Right cardiac atrium (tissue), 5 donors: ENCODE results near the gene JPH2. TPM values are rescaled to one million over a fixed set of nuclear protein-coding genes. Genes with fewer than 3 reads are reported as not detected.
A peak's percentile ranks its signal among the peaks of the same experiment; 100 is the strongest.
"Not testable (repeated sequence)": the region's sequence is repeated elsewhere in the genome, so short reads cannot be mapped to it uniquely, and the experiment has no call there.

ENCODE experiments used
- ATAC-seq, 2 donors: fragments of 200-7000 bp; cut with Tn5 transposase; one replicate each; pipeline versions ENCODE4 v1.8.0 to v1.9.1; 2020; ENCODE audit warnings: moderate library complexity in 2 of 2, mild to moderate bottlenecking in 1 of 2
- DNase-seq, 3 donors: peaks; one replicate each; pipeline ENCODE4 v3.0.0-alpha.2; 2020
- H3K27ac ChIP-seq: one replicate; pipeline ENCODE4 v1.5.1; 2013; ENCODE audit warnings: mild to moderate bottlenecking, low read length, control low read depth, moderate library complexity
- H3K27me3 ChIP-seq: one replicate; pipeline ENCODE4 v1.6.1; 2013; ENCODE audit not compliant: control insufficient read depth, insufficient read depth
- H3K4me1 ChIP-seq: one replicate; pipeline ENCODE4 v1.6.1; 2013; ENCODE audit warnings: low read length; ENCODE audit not compliant: control insufficient read depth, insufficient read depth
- H3K4me3 ChIP-seq: one replicate; pipeline ENCODE4 v1.5.1; 2013; ENCODE audit warnings: low read length, control low read depth
- H3K9me3 ChIP-seq: one replicate; pipeline ENCODE4 v1.6.1; 2013; ENCODE audit warnings: low read length; ENCODE audit not compliant: control insufficient read depth
- WGBS: extraction: QIAGEN DNeasy Blood & Tissue Kit; methylation state at CpG from one replicate; pipeline ENCODE4 v1.1.7; 2013; 5-methylcytosine and 5-hydroxymethylcytosine counted together
- intact Hi-C, 4 donors: fragments of 100-400 bp; cut with DNase I; formaldehyde crosslinking; loops; one replicate each; pipeline versions ENCODE4 v1.11.0 to v1.14.0; 2022 to 2023
- polyA plus RNA-seq: library from polyadenylated mRNA; stranded (reverse); fragments of 200-250 nt; gene quantifications from one replicate; pipeline ENCODE4 v1.2.3, GENCODE V29; 2013
- total RNA-seq, 4 donors: library from RNA; stranded (reverse); fragmentation: NEBNext Ultra II Directional; extraction: Animal tissue kit (Norgen Biotek cat#: 25700); gene quantifications; one replicate each; pipeline ENCODE4 v1.2.1, GENCODE V29; 2021
- donor health status: healthy with polysubstance abuse.
- donor health status: DM: no; HTN: yes; CAD: no.
- donor health status: DM: no; HTN: no; CAD: no.
- donor health status: DM: no; HTN: yes; CAD: no; lungs with severe emphysema.
- donor health status: DM: yes; HTN: yes; CAD: no.

Gene JPH2
- total and polyA plus RNA-seq, 5 donors: 78.2 to 117 (median 106) TPM

DNA sequence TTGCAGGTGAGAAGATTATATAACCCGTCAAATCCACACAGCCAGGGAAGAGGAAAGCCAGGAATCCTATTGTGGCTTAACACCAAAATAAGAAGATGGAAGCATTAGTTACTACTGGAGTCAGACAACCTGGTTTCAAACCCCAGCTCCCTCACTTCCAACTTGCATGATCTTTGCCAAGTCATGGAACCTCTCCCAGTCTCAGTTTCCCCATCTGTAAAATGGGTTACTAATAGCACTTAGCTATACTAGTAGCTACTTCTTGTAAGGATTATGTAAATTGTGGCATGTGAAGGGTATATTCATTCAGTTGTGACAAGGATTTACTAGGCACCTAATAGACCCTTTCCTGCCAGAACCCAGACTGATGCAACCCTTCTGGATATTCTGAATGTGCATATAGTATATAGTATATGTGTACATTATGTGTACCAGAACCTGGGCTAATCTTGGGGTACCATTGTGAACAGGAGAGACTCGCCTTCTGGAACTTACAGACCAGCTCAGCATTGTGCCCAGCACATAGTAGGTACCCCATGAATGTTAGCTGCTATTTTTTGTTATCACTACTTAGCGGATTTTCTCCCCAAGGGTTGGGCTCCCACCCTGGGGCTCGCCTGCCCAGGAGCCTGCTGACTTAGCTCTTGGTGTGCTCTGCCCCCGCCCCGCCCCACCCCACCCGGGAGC, 50.3 kb downstream of the JPH2 start:
- intact Hi-C loops: loop anchor here in 1 of 4 donors (5.0 kb wide), 1 partner anchor 46 kb away; no protein-coding TSS in a partner anchor
- H3K9me3 ChIP-seq: no peaks in the 10 kb centered on the region
- H3K27ac ChIP-seq: peak overlapping the region; percentile 90
- H3K27me3 ChIP-seq: no peaks in the 10 kb centered on the region
- WGBS: 39% methylated on average over 7 of the region's 7 CpGs
- H3K4me3 ChIP-seq: no peak overlapping the region
- H3K4me1 ChIP-seq: peaks cover 7% of the 10 kb centered on the region
- DNase-seq: no peak
- no peak for ATAC-seq

DNA sequence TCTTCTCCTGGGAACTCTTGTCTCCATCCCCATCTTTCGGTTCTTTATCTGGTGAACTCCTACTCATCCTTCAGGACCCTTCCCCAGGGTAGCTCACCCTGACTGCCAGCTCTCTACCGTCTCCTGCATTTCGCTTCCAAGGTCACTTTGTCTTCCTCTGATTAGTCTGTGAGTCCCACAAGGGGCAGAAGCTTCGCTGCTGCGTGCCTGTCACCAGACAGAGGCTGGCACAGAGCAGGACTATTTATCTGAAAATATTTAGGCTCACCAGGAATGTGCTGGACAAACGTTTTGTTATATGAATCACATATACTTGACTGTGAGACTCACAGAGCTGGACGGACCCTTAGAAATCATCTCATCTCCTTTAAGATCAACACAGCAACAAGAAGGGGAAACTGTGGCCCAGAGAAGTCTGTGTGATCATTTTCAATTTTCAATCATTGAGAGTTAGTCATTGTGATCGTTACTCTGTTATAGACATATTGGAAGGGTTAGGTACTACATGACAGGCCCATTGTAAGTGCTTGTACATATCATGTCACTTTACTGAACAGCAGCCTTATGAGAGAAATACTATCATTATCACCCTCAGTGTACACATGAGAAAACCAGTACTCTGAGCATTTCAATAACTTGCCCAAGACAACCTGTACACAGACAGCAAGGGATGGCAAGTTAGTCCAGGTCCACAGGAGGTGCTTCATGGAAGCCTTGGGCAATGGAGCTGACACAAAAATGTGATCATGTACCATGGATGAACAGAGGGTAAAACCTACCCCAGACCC, 51.4 kb downstream of the JPH2 start:
- no peak for ATAC-seq

GRCh38 chr20:44135012-44135412, 52.0 kb downstream of the JPH2 start:
- H3K27me3 ChIP-seq: no peaks in the 10 kb centered on the region
- H3K4me1 ChIP-seq: peaks cover 9% of the 10 kb centered on the region
- no peak overlapping the region for H3K4me3 ChIP-seq
- 58% methylated on average over 3 of the region's 3 CpGs for WGBS
- H3K27ac ChIP-seq: peak overlapping the region; percentile 57
- no peak for DNase-seq
- ATAC-seq: no peak
- intact Hi-C loops: loop anchor here in 1 of 4 donors (5.0 kb wide), 1 partner anchor 47 kb away; no protein-coding TSS in a partner anchor
- no peaks in the 10 kb centered on the region for H3K9me3 ChIP-seq

More for the DNA sequence above, 51.4 kb downstream of the JPH2 start:
- intact Hi-C loops: loop anchor here in 1 of 4 donors (5.0 kb wide), 1 partner anchor 47 kb away; no protein-coding TSS in a partner anchor
- H3K4me3 ChIP-seq: no peak overlapping the region
- H3K4me1 ChIP-seq: peaks cover 7% of the 10 kb centered on the region
- no peak for DNase-seq
- peak overlapping the region; percentile 57 for H3K27ac ChIP-seq
- no peaks in the 10 kb centered on the region for H3K27me3 ChIP-seq
- H3K9me3 ChIP-seq: no peaks in the 10 kb centered on the region
- 55% methylated on average over 8 of the region's 8 CpGs for WGBS

DNA sequence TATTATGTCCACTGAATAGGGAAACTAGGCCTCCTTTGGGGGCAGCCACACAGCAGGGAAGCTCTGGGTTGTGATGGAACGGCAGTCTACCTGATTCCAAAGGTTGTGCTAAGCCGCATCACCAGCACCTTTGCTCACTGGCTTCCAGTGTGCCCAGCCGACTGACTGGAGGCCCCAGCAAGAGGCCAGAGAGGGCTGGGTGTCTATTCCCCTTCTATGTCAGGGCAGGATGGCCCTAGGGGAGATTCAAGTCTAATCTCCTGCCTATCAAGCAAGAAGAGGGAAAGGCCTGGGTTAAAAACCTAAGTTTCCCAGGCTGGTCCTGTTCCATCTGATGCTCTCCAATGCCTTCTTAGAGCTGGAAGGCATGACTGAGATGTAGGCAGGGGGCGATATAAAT, 53.6 kb downstream of the JPH2 start:
- no peak for DNase-seq
- Histone ChIP-seq H3K9me3 (no peaks in the 10 kb centered on the region), H3K4me1 (peaks cover 6% of the 10 kb centered on the region), H3K4me3 (no peak overlapping the region), H3K27me3 (no peaks in the 10 kb centered on the region), H3K27ac (no peak overlapping the region)
- intact Hi-C loops: no loop called here
- WGBS: 83% methylated on average over 4 of the region's 4 CpGs
- ATAC-seq: no peak

- ATAC-seq (no peak), DNase-seq (no peak)
- WGBS: 80% methylated on average over 1 of the region's 1 CpG
- Histone ChIP-seq H3K4me3 (no peak overlapping the region), H3K4me1 (peaks cover 6% of the 10 kb centered on the region), H3K9me3 (no peaks in the 10 kb centered on the region), H3K27ac (no peak overlapping the region), H3K27me3 (no peaks in the 10 kb centered on the region)
- intact Hi-C loops: no loop called here
Measured at GRCh38 chr20:44131704-44132103, 55.3 kb downstream of the JPH2 start.

GRCh38 chr20:44129911-44130718, 56.9 kb downstream of the JPH2 start:
- Histone ChIP-seq H3K27me3 (no peaks in the 10 kb centered on the region), H3K9me3 (no peaks in the 10 kb centered on the region), H3K4me1 (peaks cover 2% of the 10 kb centered on the region), H3K4me3 (no peak overlapping the region), H3K27ac (peak overlapping the region; percentile 58)
- 44% methylated on average over 9 of the region's 9 CpGs for WGBS
- intact Hi-C loops: no loop called here
- no peak for DNase-seq
- ATAC-seq: peak in 1 of 2 donors; percentile 34

DNA sequence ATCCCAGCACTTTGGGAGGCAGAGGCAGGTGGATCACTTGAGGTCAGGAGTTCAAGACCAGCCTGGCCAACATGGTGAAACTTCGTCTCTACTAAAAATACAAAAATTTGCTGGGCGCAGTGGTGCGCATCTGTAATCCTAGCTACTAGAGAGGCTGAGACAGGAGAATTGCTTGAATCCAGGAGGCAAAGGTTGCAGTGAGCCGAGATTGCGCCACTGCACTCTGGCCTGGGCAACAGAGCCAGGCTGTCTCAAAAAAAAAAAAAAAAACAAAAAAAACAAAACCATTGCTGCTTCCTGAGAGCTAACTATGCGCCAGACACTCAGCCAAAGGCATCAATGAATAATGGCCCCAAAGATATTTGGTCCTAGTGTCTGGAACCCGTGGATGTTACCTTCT, 57.7 kb downstream of the JPH2 start:
- H3K27me3 ChIP-seq, intact Hi-C loops, ATAC-seq, H3K27ac ChIP-seq, H3K4me1 ChIP-seq, DNase-seq, H3K9me3 ChIP-seq, H3K4me3 ChIP-seq: not testable (repeated sequence)
- 80% methylated on average over 7 of the region's 7 CpGs for WGBS

GRCh38 chr20:44126445-44126844, 60.5 kb downstream of the JPH2 start:
- H3K27ac ChIP-seq: no peak overlapping the region
- no peaks in the 10 kb centered on the region for H3K9me3 ChIP-seq
- H3K4me1 ChIP-seq: peaks cover 4% of the 10 kb centered on the region
- no peaks in the 10 kb centered on the region for H3K27me3 ChIP-seq
- ATAC-seq: no peak
- no peak for DNase-seq
- intact Hi-C loops: loop anchor here in 1 of 4 donors (1.0 kb wide), 1 partner anchor 15 kb away; no protein-coding TSS in a partner anchor
- H3K4me3 ChIP-seq: no peak overlapping the region
- WGBS: 91% methylated on average over 3 of the region's 3 CpGs

DNA sequence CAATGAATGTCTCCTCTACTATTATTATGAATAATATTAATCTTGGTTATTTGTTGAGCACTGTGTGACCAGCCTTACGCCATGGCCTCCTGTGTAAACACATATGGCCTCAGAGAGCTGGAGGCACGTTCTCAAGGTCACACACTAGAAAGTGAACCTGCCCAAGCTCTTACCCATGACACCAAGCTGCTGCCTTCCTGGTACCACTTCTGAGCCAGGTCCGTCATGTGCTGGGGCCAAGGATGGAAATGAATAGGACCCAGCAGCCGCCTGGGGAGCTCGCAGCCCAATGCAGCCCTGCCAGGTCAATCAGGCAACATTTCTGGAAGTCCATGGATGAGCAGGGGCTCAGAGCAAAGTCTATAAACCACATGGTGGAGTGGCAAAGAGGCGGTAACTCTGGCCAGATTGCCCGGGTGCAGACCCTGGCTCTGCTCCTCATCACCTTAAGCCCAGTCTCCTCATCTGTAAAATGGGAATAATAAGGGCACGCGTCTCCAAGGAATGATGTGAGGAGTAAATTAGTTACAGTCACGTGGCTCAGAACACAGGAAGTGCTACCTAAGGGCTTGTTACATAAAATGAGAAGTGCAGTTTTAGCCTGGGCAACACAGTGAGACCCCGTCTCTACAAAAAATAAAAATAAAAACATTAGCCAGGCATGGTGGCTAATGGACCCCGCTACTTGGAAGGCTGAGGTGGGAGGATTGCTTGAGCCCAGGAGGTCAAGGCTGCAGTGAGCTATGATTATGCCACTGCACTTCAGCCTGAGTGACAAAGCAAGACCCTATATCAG, 61.5 kb downstream of the JPH2 start:
- peaks cover 5% of the 10 kb centered on the region for H3K4me1 ChIP-seq
- ATAC-seq: no peak
- H3K9me3 ChIP-seq: no peaks in the 10 kb centered on the region
- WGBS: 80% methylated on average over 12 of the region's 12 CpGs
- intact Hi-C loops: loop anchor here in 1 of 4 donors (1.0 kb wide), 1 partner anchor 14 kb away; no protein-coding TSS in a partner anchor
- H3K4me3 ChIP-seq: no peak overlapping the region
- no peaks in the 10 kb centered on the region for H3K27me3 ChIP-seq
- H3K27ac ChIP-seq: no peak overlapping the region
- DNase-seq: no peak

GRCh38 chr20:44123874-44124535, 63.0 kb downstream of the JPH2 start:
- DNase-seq (no peak), ATAC-seq (peak in 1 of 2 donors; percentile 12)
- WGBS: 74% methylated on average over 8 of the region's 8 CpGs
- Histone ChIP-seq H3K27ac (peak overlapping the region; percentile 36), H3K27me3 (no peaks in the 10 kb centered on the region), H3K4me1 (peaks cover 3% of the 10 kb centered on the region), H3K4me3 (no peak overlapping the region), H3K9me3 (no peaks in the 10 kb centered on the region)
- intact Hi-C loops: no loop called here
